Karpas-422 (cell line): Measurements from ENCODE around the gene CYB561D2. TPM values are rescaled to one million over a fixed set of nuclear protein-coding genes. Genes with fewer than 3 reads are reported as not detected.

Source experiments
- DNase-seq: peaks from one replicate; pipeline ENCODE4 v3.0.0-alpha.2; 2015
- H2AFZ ChIP-seq: fragments of 200-600 bp; sonication (generic); 2 replicates; pipeline ENCODE4 v1.6.1; 2014; ENCODE audit warnings: antibody characterized with exemption, low read length, mixed read lengths
- H3K27ac ChIP-seq: fragments of 200-600 bp; sonication (generic); 2 replicates; pipeline ENCODE4 v1.5.1; 2014; ENCODE audit warnings: mild to moderate bottlenecking, low read length, moderate library complexity
- H3K27me3 ChIP-seq: fragments of 200-600 bp; sonication (generic); 2 replicates; pipeline ENCODE4 v1.6.1; 2014; ENCODE audit warnings: low read length, mixed read lengths
- H3K36me3 ChIP-seq: fragments of 200-600 bp; sonication (generic); 2 replicates; pipeline ENCODE4 v1.6.1; 2014; ENCODE audit warnings: low read length, mixed read lengths; ENCODE audit not compliant: insufficient read depth
- H3K4me1 ChIP-seq: fragments of 200-600 bp; sonication (generic); 2 replicates; pipeline ENCODE4 v1.6.1; 2014; ENCODE audit warnings: mild to moderate bottlenecking, low read length, mixed read lengths
- H3K4me2 ChIP-seq: fragments of 200-600 bp; sonication (generic); 2 replicates; pipeline ENCODE4 v1.6.1; 2014; ENCODE audit warnings: low read length, low read depth, mild to moderate bottlenecking; ENCODE audit not compliant: poor library complexity, severe bottlenecking
- H3K4me3 ChIP-seq: fragments of 200-600 bp; sonication (generic); 2 replicates; pipeline ENCODE4 v1.5.1; 2014; ENCODE audit warnings: mild to moderate bottlenecking, antibody characterized with exemption, low read length, mixed read lengths
- H3K79me2 ChIP-seq: fragments of 200-600 bp; sonication (generic); 2 replicates; pipeline ENCODE4 v1.6.1; 2014; ENCODE audit warnings: mild to moderate bottlenecking, low read length, mixed read lengths
- H3K9ac ChIP-seq: fragments of 200-600 bp; sonication (generic); 2 replicates; pipeline ENCODE4 v1.6.0; 2014; ENCODE audit warnings: low read length
- H3K9me2 ChIP-seq: fragments of 200-600 bp; sonication (generic), shearing (Covaris generic); replicated peaks from 2 replicates; pipeline ENCODE4 v1.6.0; 2014; ENCODE audit warnings: mild to moderate bottlenecking, low read length, moderate library complexity; ENCODE audit not compliant: insufficient read depth
- H3K9me3 ChIP-seq: fragments of 300-700, 200-600 bp; sonication (generic); 2 replicates; pipeline ENCODE4 v1.6.1; 2014; ENCODE audit warnings: low read length, mixed read lengths
- H4K20me1 ChIP-seq: fragments of 200-600 bp; sonication (generic); 2 replicates; pipeline ENCODE4 v1.6.1; 2014; ENCODE audit warnings: mild to moderate bottlenecking, antibody characterized with exemption, low read length, low read depth; ENCODE audit not compliant: insufficient read depth
- total RNA-seq: library from RNA; depleted of rRNA; stranded (reverse); fragments of >200 nt; shearing (Covaris generic); gene quantifications from 2 replicates; pipeline ENCODE4 v1.2.3, GENCODE V29; 2014; ENCODE audit warnings: low replicate concordance

CYB561D2 gene
- total RNA-seq, 1 experiment from 2014 or later, result 32.5 TPM

DNA sequence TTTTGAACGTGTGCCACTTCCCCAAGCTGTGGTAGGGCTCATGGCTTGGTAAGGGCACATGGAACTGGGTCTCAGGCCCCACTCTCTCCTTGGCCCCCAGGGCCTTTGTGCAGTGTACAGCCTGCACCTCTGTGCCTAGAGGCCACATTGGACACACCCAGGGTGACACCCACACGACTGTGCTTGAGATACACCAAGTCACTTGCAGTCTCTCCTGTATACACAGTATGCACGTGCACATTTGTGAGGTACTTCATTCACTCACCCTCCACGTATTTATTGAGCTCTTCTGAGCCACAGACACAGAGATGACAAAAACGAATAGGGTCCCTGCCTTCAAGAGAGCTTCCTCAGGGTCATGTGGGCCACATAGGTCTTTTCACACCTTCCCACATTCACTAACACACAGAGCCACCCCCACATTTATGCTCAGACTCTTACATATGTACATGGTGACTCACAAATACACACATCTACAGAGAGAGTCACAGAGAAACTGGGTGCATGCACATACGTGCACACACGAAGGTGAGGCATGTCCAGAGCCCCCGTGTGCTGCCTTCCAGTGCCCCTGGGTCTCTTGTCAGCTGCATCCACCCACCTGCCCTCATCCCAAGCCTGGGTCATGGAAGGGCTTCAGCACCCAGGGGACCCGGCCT, 18.5 kb downstream of the CYB561D2 start:
- no peak overlapping the region for H3K9ac ChIP-seq
- no peaks in the 10 kb centered on the region for H3K27me3 ChIP-seq
- no peaks in the 10 kb centered on the region for H3K9me2 ChIP-seq
- no peak overlapping the region for H3K27ac ChIP-seq
- H3K4me2 ChIP-seq, result no peak overlapping the region
- no peaks in the 10 kb centered on the region for H3K9me3 ChIP-seq
- H3K79me2 ChIP-seq, result no peaks in the 10 kb centered on the region
- peaks cover 5% of the 10 kb centered on the region for H3K4me1 ChIP-seq
- no peak overlapping the region for H3K4me3 ChIP-seq
- no peaks in the 10 kb centered on the region for H3K36me3 ChIP-seq
- DNase-seq, result no peak
- no peaks in the 10 kb centered on the region for H4K20me1 ChIP-seq
- no peak overlapping the region for H2AFZ ChIP-seq

DNA sequence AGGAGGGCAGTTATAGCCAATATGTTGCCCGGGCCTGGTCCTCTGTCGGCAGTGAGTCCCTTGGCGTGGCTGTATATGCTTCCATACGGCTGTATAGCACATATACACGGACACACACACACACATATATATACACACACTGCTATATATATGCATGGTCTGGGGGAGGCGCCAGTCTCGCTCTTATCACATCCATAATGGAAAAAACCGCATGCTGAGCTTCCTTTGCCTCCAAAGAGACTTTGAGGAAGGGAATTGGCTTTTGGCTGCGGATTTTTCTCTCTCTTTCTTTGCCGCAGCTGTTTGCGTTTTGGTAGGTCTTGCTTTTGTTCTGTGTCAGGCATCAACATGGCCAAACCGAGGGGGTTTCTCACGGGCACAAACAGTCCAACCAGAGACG, 19.9 kb downstream of the CYB561D2 start:
- H3K4me3 ChIP-seq, result no peak overlapping the region
- H3K27me3 ChIP-seq, result no peaks in the 10 kb centered on the region
- no peak overlapping the region for H3K4me2 ChIP-seq
- H3K36me3 ChIP-seq, result no peaks in the 10 kb centered on the region
- no peaks in the 10 kb centered on the region for H3K9me2 ChIP-seq
- peaks cover 1% of the 10 kb centered on the region; the same call in 1 of the 2 replicates for H3K4me1 ChIP-seq
- H2AFZ ChIP-seq, result no peak overlapping the region
- no peak overlapping the region for H3K27ac ChIP-seq
- no peak overlapping the region for H3K9ac ChIP-seq
- no peaks in the 10 kb centered on the region for H3K9me3 ChIP-seq
- DNase-seq, result peak; percentile 56
- no peaks in the 10 kb centered on the region for H4K20me1 ChIP-seq
- H3K79me2 ChIP-seq, result no peaks in the 10 kb centered on the region

DNA sequence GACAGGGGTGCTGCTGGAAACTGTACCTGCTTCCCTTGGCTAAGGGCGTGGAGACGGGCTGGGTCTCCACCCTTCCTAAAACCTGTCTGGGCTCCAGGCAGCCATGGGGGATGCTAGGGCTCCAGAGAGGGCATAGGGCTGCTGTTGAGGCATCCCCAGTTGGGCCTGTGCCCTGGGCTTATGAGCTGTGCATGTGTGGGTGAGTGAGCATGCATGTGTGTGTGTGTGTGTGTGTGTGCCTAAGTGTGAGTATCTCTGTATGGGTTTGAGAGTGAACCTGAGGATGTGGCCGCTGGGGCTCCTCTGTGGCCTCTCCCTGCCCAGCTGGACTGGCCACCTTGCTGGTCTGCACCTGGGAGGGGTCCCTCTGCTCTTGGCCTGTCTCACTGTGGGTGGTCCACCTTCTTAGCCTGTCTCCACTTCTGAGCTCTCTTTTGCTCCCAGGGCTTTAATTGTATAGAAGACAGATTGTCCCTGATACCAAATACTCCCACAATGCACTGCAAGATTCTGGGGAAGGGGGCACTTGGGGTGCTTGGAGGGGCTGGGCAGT, 20.5 kb downstream of the CYB561D2 start:
- Histone ChIP-seq H3K9me3 (no peaks in the 10 kb centered on the region), H3K4me3 (no peak overlapping the region), H3K4me1 (no peaks in the 10 kb centered on the region), H3K27ac (no peak overlapping the region), H3K4me2 (no peak overlapping the region), H4K20me1 (no peaks in the 10 kb centered on the region), H3K36me3 (no peaks in the 10 kb centered on the region), H2AFZ (no peak overlapping the region), H3K9ac (no peak overlapping the region), H3K27me3 (no peaks in the 10 kb centered on the region), H3K9me2 (no peaks in the 10 kb centered on the region), H3K79me2 (no peaks in the 10 kb centered on the region)
- DNase-seq, result no peak

DNA sequence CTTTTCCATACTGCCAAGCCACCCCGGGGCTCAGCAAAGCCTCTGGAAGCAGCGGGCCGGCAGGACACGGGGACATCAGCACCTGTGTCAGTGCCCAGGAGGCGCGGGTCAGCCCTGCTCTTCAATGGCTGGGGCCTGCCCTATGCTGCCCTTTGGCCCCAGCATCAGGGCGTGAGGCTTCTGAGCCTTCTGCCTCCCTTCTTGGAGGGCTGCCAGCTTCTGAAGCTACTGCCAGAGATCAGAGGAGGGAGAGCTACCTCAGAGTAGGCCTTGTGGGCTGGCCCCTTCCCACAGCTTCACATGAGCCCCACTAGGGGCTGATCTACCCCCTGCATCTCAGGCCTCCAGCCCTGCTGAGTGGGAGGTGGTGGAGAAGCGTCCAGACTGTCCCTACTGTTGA, 21.7 kb downstream of the CYB561D2 start:
- DNase-seq, result no peak
- Histone ChIP-seq H3K9ac (no peak overlapping the region), H3K79me2 (no peaks in the 10 kb centered on the region), H3K27ac (no peak overlapping the region), H3K9me3 (no peaks in the 10 kb centered on the region), H3K4me3 (no peak overlapping the region), H3K36me3 (no peaks in the 10 kb centered on the region), H3K4me1 (no peaks in the 10 kb centered on the region), H2AFZ (no peak overlapping the region), H4K20me1 (no peaks in the 10 kb centered on the region), H3K27me3 (no peaks in the 10 kb centered on the region), H3K4me2 (no peak overlapping the region), H3K9me2 (no peaks in the 10 kb centered on the region)

DNA sequence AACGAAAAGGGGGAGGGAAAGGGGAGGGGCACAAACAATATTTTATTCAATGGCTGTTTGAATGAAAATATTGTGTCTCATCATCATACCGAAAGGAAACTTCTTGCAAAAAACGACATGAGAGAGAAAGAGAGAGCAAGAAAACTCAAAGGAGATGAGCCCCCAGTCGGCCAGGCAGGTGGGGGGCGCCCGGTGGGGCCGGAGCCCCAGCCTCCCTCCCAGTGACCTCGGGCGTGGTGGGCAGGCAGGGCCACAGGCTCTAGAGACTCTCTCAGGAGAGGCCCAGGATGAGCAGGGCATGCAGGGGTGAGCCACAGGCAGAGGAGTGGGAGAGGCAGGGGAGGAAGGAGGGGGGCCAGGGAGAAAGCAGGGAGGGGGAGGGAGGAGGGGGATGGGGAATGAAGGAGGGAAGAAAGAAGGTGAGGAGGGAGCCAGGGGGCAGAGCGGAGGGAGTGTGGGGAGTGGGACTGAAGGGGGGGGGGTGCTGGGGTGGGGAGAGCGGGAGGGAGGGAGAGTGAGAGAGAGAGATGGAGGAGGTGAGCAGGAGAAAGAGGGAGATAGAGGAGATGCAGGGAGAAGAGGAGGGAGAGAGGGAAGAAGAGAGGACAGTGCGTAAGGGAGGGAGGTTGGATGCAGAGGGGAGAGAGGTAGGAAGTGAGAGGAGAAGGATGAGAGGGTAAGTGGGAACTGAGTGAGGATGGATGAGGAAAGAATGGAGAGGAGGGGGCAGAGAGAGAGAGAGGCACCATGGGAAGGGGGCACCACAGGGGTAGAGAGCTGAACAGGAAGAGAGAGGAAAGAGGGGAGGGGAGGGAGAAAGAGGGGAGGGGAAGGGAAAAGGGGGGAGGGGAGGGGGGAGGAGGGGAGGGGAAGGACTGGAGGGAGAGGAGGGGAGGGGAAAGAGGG, 22.7 kb downstream of the CYB561D2 start:
- H4K20me1 ChIP-seq, result no peaks in the 10 kb centered on the region
- H3K79me2 ChIP-seq, result no peaks in the 10 kb centered on the region
- H3K4me2 ChIP-seq, result no peak overlapping the region
- H3K27me3 ChIP-seq, result no peaks in the 10 kb centered on the region
- no peak overlapping the region for H3K27ac ChIP-seq
- no peaks in the 10 kb centered on the region for H3K36me3 ChIP-seq
- H2AFZ ChIP-seq, result no peak overlapping the region
- DNase-seq, result no peak
- no peaks in the 10 kb centered on the region for H3K4me1 ChIP-seq
- H3K9ac ChIP-seq, result no peak overlapping the region
- H3K9me3 ChIP-seq, result no peaks in the 10 kb centered on the region
- H3K4me3 ChIP-seq, result no peak overlapping the region
- no peaks in the 10 kb centered on the region for H3K9me2 ChIP-seq

DNA sequence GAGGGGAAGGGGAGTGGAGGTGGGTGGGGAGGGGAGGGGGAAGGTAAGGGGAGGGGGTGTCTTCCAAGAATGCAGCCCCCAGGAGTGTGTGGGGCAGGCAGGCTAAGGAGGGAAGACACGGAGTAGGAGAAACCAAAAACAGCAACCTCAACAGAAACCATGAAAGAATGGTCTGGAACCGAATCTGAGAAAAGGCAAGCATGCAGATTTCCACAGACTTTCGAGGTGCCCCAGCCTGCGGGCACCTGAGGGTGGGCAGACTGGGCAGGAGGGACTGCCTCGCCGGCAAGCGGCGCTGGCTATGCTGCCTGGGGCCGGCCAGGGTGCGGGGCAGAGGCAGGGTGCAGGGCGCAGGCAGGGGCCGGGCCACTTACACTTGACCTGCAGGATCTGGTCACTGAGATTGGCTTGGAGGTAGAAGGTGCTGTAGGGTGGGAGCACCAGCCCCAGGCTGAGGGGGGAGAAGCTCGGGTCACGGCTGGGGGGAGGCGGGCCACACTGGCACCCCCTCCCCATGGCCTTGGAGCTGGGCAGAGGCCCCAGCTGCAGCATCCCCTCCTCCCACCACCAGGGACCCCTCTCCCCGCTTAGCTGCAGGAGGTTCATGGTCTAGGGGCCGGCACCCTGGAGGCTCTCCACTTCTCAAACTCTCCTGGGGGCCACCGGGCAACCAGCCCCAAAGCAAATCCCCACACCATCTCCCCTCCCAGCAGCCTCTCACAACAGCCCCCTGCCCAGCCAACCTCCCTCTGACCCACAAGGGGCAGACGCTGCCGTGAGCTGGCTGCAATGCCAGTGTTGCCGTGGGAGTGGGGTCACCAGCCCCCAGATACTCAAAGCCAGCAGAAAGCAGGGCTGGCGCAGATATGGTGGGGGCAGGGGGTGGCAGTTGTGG, 23.9 kb downstream of the CYB561D2 start:
- H3K4me3 ChIP-seq, result no peak overlapping the region

DNA sequence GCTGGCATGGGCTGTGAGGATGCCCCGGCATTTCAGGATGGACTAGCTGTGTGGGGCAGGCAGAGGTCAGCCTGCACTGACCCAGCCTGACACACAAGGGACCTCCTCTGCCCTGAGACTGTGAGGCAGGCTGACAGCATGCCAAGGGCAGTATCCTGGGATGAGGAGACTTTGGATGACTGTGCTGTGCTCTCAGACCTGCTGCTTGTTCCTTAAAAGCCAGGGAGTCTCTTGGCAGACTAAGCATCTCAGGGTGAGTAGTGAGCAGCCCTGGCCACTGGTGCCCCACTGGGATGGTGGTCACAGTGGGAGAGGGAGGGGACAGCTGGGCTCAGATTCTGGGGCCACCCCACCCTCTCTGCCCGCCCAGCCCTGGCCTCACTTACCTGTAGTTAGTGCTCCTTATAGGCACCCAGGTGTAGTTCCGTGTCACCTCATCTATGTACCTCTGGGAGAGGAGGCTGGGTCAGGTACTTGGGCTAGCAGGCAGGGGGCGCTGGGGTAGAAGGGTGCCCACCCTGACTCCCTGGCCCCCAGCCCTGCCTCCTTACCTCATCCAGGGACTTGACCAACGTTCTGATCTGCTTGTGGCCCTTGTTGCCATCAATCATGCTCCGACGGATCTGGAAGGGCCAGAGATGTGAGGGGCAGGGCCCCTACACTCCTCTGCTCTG, 24.7 kb downstream of the CYB561D2 start:
- H3K27ac ChIP-seq, result no peak overlapping the region
- no peaks in the 10 kb centered on the region for H3K4me1 ChIP-seq
- no peak overlapping the region for H2AFZ ChIP-seq
- peak; percentile 61 for DNase-seq
- H3K9me3 ChIP-seq, result no peaks in the 10 kb centered on the region
- H3K4me3 ChIP-seq, result no peak overlapping the region
- no peaks in the 10 kb centered on the region for H3K9me2 ChIP-seq
- no peaks in the 10 kb centered on the region for H4K20me1 ChIP-seq
- H3K79me2 ChIP-seq, result no peaks in the 10 kb centered on the region
- H3K9ac ChIP-seq, result no peak overlapping the region
- no peaks in the 10 kb centered on the region for H3K27me3 ChIP-seq
- H3K4me2 ChIP-seq, result no peak overlapping the region
- H3K36me3 ChIP-seq, result no peaks in the 10 kb centered on the region

More for the DNA sequence above, 23.9 kb downstream of the CYB561D2 start:
- Histone ChIP-seq H3K9ac (no peak overlapping the region), H3K79me2 (no peaks in the 10 kb centered on the region), H2AFZ (no peak overlapping the region), H3K4me1 (no peaks in the 10 kb centered on the region), H3K27me3 (no peaks in the 10 kb centered on the region), H3K9me3 (no peaks in the 10 kb centered on the region), H4K20me1 (no peaks in the 10 kb centered on the region), H3K4me2 (no peak overlapping the region), H3K36me3 (no peaks in the 10 kb centered on the region), H3K27ac (no peak overlapping the region), H3K9me2 (no peaks in the 10 kb centered on the region)
- peak; percentile 32 for DNase-seq
